Panc1 (cell line): ENCODE data around the gene CHID1.

Experiments
- CTCF ChIP-seq: fragments of 450-650 bp; IDR thresholded peaks from 2 replicates; pipeline ENCODE4 v1.5.1; 2017; ENCODE audit warnings: mild to moderate bottlenecking
- REST ChIP-seq, 2 experiments: IDR thresholded peaks; 2 replicates each; pipeline ENCODE4 v1.6.1; 2011 to 2012; ENCODE audit warnings: low read depth in 2 of 2, control low read depth in 1 of 2, low read length in 1 of 2, mild to moderate bottlenecking in 1 of 2, moderate library complexity in 1 of 2; ENCODE audit not compliant: insufficient read depth in 1 of 2

GRCh38 chr11:827146-827896 lies 83.3 kb downstream of the CHID1 start:
- TF ChIP-seq CTCF, result no peak
- TF ChIP-seq REST (IDR thresholded peaks at IDR 0.05; ENCODE audit: insufficient read depth in 1 of 2, low read depth in 2 of 2, low read length in 1 of 2), result no peak
